ENCODE results near the gene GOLGA6L1.
"Not testable (repeated sequence)": the region's sequence is repeated elsewhere in the genome, so short reads cannot be mapped to it uniquely, and the experiment has no call there.

- TF ChIP-seq POLR2A, CTCF (IDR thresholded peaks at IDR 0.05): not testable (repeated sequence)
Measured at GRCh38 chr15:23132787-23133186, 3.8 kb downstream of the GOLGA6L1 start.

All from testis (tissue), 2 donors.